NOMO-1 treated with dmso at 0.1 percent for 144 hours (cell line): ENCODE results near the gene GDE1.
A peak's percentile ranks its signal among the peaks of the same experiment; 100 is the strongest.

Experiments used
- DNase-seq: peaks from one replicate; lab custom pipeline; 2025; ENCODE audit not compliant: unreplicated experiment; lab: John Stamatoyannopoulos, UW

GDE1 gene

GRCh38 chr16:19524356-19524615 lies 2.4 kb upstream of the GDE1 start:
- no peak for DNase-seq

GRCh38 chr16:19523559-19524355 lies 1.9 kb upstream of the GDE1 start, which contains the start of gene CCP110:
Gene CCP110, plus strand, starts transcription at chr16:19523942. Its CDS starts 3,940 bp downstream, at chr16:19527882.
- peak; percentile 96 for DNase-seq

- DNase-seq: no peak
Observed at GRCh38 chr16:19523184-19523558, 1.3 kb upstream of the GDE1 start.

- DNase-seq: no peak
Observed at GRCh38 chr16:19522760-19523159, 862 bp upstream of the GDE1 start.

GRCh38 chr16:19522397-19522732 lies 467 bp upstream of the GDE1 start:
- no peak for DNase-seq

- DNase-seq: no peak
Observed at GRCh38 chr16:19520861-19521331, 1.0 kb downstream of the GDE1 start.

GRCh38 chr16:19518388-19518787 lies 3.5 kb downstream of the GDE1 start:
- no peak for DNase-seq

GRCh38 chr16:19517424-19518089 lies 4.3 kb downstream of the GDE1 start:
- DNase-seq: no peak

GRCh38 chr16:19515757-19516156 lies 6.1 kb downstream of the GDE1 start:
- no peak for DNase-seq

- peak; percentile 59 for DNase-seq
Observed at GRCh38 chr16:19513377-19514053, 8.4 kb downstream of the GDE1 start.

GRCh38 chr16:19512297-19512696 lies 9.6 kb downstream of the GDE1 start:
- no peak for DNase-seq

GRCh38 chr16:19507867-19508266 lies 14.0 kb downstream of the GDE1 start:
- no peak for DNase-seq

GRCh38 chr16:19506965-19507364 lies 14.9 kb downstream of the GDE1 start:
- DNase-seq: no peak

GRCh38 chr16:19505600-19506303 lies 16.1 kb downstream of the GDE1 start:
- no peak for DNase-seq

- DNase-seq: no peak
Observed at GRCh38 chr16:19503461-19504075, 18.3 kb downstream of the GDE1 start.

GRCh38 chr16:19502395-19503131 lies 19.3 kb downstream of the GDE1 start:
- DNase-seq: peak; percentile 7

GRCh38 chr16:19499481-19499880 lies 22.4 kb downstream of the GDE1 start:
- DNase-seq: no peak

- DNase-seq: no peak
Observed at GRCh38 chr16:19499006-19499405, 22.9 kb downstream of the GDE1 start.

GRCh38 chr16:19497176-19497575 lies 24.7 kb downstream of the GDE1 start:
- peak; percentile 34 for DNase-seq

- DNase-seq: no peak
Observed at GRCh38 chr16:19490619-19491018, 31.3 kb downstream of the GDE1 start.
